Peyer's patch (tissue), 4 donors: Measurements from ENCODE around the gene STRA6.

Experiments
- POLR2A ChIP-seq, 2 donors: fragments of 450-650 bp; IDR thresholded peaks; one replicate each; pipeline ENCODE4 v1.5.1; 2017; ENCODE audit warnings: antibody characterized with exemption in 2 of 2, mild to moderate bottlenecking in 2 of 2, moderate library complexity in 2 of 2
- TF ChIP-seq, protein P1 (sequence below), 6 experiments: fragments of 450-650 bp in 4 of 6; fragments of 200-600 bp in 2 of 6; sonication (generic) in 1 of 6; IDR thresholded peaks; one replicate each; pipeline ENCODE4 v1.5.1; 2017 to 2019; ENCODE audit warnings: antibody characterized with exemption in 6 of 6, mild to moderate bottlenecking in 3 of 6, moderate library complexity in 1 of 6

DNA sequence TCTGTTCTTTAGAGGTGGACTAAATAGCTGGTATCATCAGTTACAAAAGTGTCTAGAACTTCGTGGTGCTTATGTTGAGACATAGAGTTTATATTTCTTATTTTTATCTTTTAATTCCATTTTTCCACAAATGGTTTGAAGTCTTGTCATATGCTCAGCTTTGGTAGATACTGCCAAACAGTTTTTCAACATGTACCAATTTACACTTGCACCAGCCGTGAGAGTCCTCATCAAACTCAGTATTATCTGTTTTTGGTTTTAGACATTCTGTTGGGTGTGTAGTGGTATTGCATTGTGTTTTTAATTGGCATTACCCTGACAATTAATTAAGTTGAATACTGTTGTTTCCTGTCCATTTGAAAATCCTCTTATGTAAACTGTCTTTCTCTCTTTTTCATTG lies 55.5 kb downstream of the STRA6 start:
- TF ChIP-seq, protein P1, sequence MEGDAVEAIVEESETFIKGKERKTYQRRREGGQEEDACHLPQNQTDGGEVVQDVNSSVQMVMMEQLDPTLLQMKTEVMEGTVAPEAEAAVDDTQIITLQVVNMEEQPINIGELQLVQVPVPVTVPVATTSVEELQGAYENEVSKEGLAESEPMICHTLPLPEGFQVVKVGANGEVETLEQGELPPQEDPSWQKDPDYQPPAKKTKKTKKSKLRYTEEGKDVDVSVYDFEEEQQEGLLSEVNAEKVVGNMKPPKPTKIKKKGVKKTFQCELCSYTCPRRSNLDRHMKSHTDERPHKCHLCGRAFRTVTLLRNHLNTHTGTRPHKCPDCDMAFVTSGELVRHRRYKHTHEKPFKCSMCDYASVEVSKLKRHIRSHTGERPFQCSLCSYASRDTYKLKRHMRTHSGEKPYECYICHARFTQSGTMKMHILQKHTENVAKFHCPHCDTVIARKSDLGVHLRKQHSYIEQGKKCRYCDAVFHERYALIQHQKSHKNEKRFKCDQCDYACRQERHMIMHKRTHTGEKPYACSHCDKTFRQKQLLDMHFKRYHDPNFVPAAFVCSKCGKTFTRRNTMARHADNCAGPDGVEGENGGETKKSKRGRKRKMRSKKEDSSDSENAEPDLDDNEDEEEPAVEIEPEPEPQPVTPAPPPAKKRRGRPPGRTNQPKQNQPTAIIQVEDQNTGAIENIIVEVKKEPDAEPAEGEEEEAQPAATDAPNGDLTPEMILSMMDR (IDR thresholded peaks at IDR 0.05) = no peak
- no peak for TF ChIP-seq POLR2A (IDR thresholded peaks at IDR 0.05)
